ENCODE data around the gene B3GALT6.
A peak's percentile ranks its signal among the peaks of the same experiment; 100 is the strongest.
"Not testable (repeated sequence)": the region's sequence is repeated elsewhere in the genome, so short reads cannot be mapped to it uniquely, and the experiment has no call there.

B3GALT6 gene

GRCh38 chr1:1244192-1244811 lies 12.3 kb downstream of the B3GALT6 start:
- no peak for DNase-seq (ENCODE audit: low read depth in 3 of 3)

GRCh38 chr1:1245178-1245816 lies 13.3 kb downstream of the B3GALT6 start:
- DNase-seq (ENCODE audit: low read depth in 3 of 3): no peak

- no peak for DNase-seq (ENCODE audit: low read depth in 3 of 3)
Observed at GRCh38 chr1:1245817-1246576, 14.0 kb downstream of the B3GALT6 start.

GRCh38 chr1:1246577-1247340 lies 14.7 kb downstream of the B3GALT6 start, which contains the start of gene C1QTNF12:
Gene C1QTNF12, minus strand, starts transcription at chr1:1246722. Its CDS starts 32 bp downstream, at chr1:1246690.
- DNase-seq (ENCODE audit: low read depth in 3 of 3): no peak

DNA sequence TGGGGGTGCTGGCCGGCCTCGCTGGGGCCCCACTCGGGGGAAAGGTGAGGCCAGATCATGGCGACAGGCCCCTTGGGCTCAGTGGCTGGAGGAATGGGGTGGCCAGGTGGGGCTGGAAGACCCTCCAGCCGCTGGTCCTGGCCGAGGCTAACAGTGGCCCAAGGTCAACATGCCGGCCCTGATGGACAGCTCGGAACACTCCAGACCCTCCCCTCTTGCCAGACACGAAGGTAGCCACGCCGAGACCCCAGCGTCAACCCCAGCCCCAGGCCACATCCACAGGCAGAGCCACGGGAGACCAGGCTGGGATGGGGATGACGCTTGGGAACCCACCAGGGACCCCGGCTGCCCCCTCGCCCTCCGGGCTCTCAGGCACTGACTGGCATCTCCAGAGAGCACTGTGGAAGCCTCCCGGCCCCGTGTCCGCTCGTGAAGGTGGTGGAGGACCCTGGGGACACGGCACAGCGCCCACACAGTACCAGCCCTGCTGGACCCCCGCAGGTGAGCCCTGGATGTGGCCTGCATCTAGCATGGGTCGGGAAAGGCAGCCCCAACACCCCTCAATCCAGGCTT lies 15.4 kb downstream of the B3GALT6 start:
- DNase-seq (ENCODE audit: low read depth in 3 of 3): no peak

GRCh38 chr1:1248009-1248913 lies 16.2 kb downstream of the B3GALT6 start:
- not testable (repeated sequence) for DNase-seq (ENCODE audit: low read depth in 3 of 3)

DNA sequence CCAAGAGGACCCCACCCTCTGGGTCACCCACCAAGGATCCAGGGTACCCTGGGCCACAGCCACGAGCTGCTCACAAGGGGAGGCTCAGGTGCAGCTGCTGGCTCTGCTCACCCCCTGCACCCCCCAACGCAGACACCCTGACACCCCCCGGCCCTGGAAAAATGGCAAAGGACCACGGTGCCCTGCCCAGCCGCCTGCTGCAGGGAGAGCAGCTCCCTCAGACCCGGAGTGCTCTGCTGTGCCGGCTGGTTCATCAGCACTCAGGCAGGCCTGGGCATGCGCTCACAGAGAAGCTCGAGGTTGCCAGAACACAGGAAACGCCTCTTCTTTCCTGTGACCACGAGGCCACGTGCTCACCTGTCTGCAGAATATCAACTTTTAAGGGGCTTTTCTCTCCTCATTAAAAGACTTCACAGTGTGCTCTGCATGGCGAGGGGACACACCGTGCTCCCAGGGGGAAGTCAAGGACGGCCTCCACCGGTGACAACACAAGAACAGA lies 18.8 kb downstream of the B3GALT6 start:
- DNase-seq (ENCODE audit: low read depth in 3 of 3): peak; percentile 43 to 52 (median 46)

GRCh38 chr1:1253314-1253713 lies 21.3 kb downstream of the B3GALT6 start:
- DNase-seq (ENCODE audit: low read depth in 3 of 3): no peak

DNA sequence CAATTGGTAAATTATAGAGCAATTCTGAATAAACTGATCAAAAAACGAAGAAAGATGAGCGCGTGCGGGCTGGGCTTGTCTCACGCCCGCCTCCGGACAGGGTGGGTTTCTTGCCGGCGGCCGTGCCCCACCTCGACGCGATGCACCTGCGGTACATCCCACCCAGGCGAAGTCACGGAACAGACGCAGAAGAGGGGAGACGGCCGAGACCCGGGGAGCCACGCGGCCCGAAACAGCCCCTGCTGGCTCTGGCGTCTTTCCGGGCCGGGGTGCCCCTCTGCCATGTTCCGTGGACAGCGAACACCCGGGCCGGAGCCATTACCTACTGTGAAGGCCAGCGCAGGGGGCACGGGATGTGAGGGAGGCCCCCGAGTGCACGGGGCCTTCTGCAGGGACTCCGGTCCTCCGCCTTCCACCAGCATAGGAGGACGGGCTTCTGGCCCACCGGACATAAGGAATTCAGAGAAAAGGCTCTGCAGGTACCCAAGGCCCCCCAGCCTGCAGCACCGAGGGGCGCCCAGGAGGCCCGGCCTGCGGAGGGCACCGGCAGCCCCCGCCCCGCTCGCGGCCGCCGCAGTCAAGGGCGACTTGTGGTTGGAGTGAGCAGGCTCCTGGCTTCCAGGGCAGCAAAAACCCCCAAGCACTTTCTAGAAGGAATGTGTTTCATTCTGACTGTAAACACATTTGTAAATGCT lies 22.1 kb downstream of the B3GALT6 start:
- no peak for DNase-seq (ENCODE audit: low read depth in 3 of 3)

DNA sequence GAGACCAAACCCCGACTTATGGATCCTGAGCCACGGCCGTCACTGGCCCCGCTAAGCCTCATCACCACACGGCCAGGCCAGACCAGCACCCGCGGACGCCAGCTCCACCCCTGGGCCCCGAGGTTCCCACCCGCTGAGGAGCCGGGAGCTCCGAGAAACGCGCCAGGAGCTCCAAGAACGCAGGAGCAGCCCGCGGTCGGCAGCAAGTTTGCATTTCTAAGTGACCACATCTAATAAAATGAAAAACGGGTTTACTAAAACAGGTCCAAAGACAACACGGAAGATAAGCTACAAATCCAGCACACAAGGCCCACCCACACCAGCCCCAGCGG lies 22.6 kb downstream of the B3GALT6 start:
- no peak for DNase-seq (ENCODE audit: low read depth in 3 of 3)

- no peak for DNase-seq (ENCODE audit: low read depth in 3 of 3)
Observed at GRCh38 chr1:1255078-1255477, 23.0 kb downstream of the B3GALT6 start.

DNA sequence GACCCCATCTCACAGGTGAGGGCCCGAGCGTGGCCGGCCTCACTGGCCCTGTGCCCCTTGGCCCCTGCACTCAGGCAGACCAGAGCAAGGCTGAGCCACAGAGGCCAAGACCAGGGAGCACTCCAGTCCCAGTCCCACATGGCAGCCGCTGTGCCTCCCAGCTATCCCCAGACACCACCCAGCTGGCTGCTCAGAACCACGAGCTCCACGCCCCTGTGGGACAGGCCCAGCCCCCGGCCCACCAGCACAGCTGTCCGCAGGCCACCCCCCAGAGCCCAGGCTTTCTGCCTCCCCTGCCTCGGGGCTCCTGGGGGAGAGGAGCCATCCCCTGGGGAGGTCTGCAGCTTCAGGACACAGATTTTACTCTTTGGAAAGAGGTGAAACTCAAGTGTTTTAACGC lies 23.6 kb downstream of the B3GALT6 start:
- no peak for DNase-seq (ENCODE audit: low read depth in 3 of 3)

GRCh38 chr1:1256956-1257871 lies 25.2 kb downstream of the B3GALT6 start:
- no peak for DNase-seq (ENCODE audit: low read depth in 3 of 3)

GRCh38 chr1:1259119-1259488 lies 27.1 kb downstream of the B3GALT6 start:
- DNase-seq (ENCODE audit: low read depth in 3 of 3): no peak

GRCh38 chr1:1259540-1259939 lies 27.5 kb downstream of the B3GALT6 start:
- DNase-seq (ENCODE audit: low read depth in 3 of 3): no peak

- DNase-seq (ENCODE audit: low read depth in 3 of 3): no peak
Observed at GRCh38 chr1:1259951-1260600, 28.0 kb downstream of the B3GALT6 start.

- DNase-seq (ENCODE audit: low read depth in 3 of 3): no peak
Observed at GRCh38 chr1:1260843-1261560, 29.0 kb downstream of the B3GALT6 start.

DNA sequence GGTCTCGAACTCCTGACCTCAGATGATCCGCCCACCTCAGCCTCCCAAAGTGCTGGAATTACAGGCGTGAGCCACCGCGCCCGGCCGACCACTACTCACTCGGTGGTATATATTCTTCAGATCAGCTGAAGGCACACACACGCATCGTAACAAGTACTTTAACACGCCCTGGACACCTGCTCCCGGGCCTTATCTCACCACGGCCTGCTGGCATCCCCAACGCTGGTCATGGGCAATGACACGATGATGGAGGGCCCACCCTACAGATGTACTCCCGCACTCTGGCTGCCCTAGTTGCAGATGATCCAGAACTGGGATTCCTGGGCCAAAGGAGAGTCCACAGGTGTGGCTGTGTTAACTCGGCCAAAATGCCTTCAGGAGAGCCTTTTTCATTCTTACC lies 30.0 kb downstream of the B3GALT6 start:
- DNase-seq (ENCODE audit: low read depth in 3 of 3): no peak

Measured in stimulated activated CD4-positive, alpha-beta T cell treated with anti-CD3 and anti-CD28 coated beads, TNF-alpha, amount 100 ng/mL, for 4 hours (primary cell).